Skin epidermis (tissue), 12 donors: ENCODE results near the gene SAMM50.

Experiments used
- H3K27ac ChIP-seq, 21 experiments: fragments of 200-600 bp; sonication (generic) in 11 of 21; one replicate each; pipeline ENCODE4 v1.5.0; 2020; ENCODE audit warnings: mild to moderate bottlenecking in 3 of 21, inconsistent platforms in 2 of 21, moderate library complexity in 2 of 21
- H3K4me3 ChIP-seq, 7 experiments: fragments of 200-600 bp; sonication (generic) in 2 of 7; one replicate each; pipeline ENCODE4 v1.5.0; 2020; ENCODE audit warnings: inconsistent platforms in 2 of 7, mild to moderate bottlenecking in 2 of 7, moderate library complexity in 1 of 7

SAMM50 gene

GRCh38 chr22:43944670-43945430, 10.4 kb upstream of the SAMM50 start:
- H3K27ac ChIP-seq, result peak overlapping the region in 2 of 21 experiments; percentile 29 to 44
- no peak overlapping the region for H3K4me3 ChIP-seq

GRCh38 chr22:43945632-43946383, 9.4 kb upstream of the SAMM50 start:
- Histone ChIP-seq H3K27ac (peak overlapping the region in 2 of 21 experiments; percentile 26 to 44), H3K4me3 (no peak overlapping the region)

GRCh38 chr22:43946384-43946667, 8.9 kb upstream of the SAMM50 start:
- Histone ChIP-seq H3K27ac (no peak overlapping the region), H3K4me3 (no peak overlapping the region)

- Histone ChIP-seq H3K27ac (no peak overlapping the region), H3K4me3 (no peak overlapping the region)
These were observed 6.3 kb upstream of the SAMM50 start for GRCh38 chr22:43948836-43949406.

DNA sequence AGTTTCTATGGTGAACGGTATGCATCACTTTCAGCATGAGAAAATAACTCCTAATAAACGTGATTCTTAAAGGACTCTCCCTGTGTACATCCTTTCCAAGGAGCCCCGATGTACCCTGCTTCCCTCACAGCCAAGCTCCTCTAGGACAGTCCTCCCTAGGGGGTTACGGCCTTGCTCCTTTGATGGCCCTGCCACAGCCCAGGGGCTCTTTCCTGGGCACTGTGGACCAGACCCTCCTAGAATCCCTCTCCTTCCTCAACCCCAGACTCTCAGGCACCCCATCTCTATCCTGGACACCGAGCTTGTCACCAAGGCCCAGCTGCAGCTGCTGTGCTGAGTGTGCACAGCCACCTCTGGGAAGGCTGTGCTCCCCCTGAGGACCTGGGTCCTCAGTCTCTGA, 3.9 kb upstream of the SAMM50 start:
- no peak overlapping the region for H3K27ac ChIP-seq
- H3K4me3 ChIP-seq, result no peak overlapping the region

- Histone ChIP-seq H3K4me3 (no peak overlapping the region), H3K27ac (no peak overlapping the region)
These were observed 3.3 kb upstream of the SAMM50 start for GRCh38 chr22:43951966-43952365.

- H3K27ac ChIP-seq, result peak overlapping the region in 9 of 21 experiments; percentile 70 to 93 (median 87)
These were observed 1.1 kb upstream of the SAMM50 start for GRCh38 chr22:43953988-43954785.

GRCh38 chr22:43955883-43956782, 891 bp downstream of the SAMM50 start:
- Histone ChIP-seq H3K27ac (peak overlapping the region; percentile 61 to 93 (median 87)), H3K4me3 (peak overlapping the region; percentile 66 to 96 (median 88))

More at GRCh38 chr22:43953988-43954785, 1.1 kb upstream of the SAMM50 start:
- H3K4me3 ChIP-seq, result peak overlapping the region; percentile 66 to 96 (median 88)

DNA sequence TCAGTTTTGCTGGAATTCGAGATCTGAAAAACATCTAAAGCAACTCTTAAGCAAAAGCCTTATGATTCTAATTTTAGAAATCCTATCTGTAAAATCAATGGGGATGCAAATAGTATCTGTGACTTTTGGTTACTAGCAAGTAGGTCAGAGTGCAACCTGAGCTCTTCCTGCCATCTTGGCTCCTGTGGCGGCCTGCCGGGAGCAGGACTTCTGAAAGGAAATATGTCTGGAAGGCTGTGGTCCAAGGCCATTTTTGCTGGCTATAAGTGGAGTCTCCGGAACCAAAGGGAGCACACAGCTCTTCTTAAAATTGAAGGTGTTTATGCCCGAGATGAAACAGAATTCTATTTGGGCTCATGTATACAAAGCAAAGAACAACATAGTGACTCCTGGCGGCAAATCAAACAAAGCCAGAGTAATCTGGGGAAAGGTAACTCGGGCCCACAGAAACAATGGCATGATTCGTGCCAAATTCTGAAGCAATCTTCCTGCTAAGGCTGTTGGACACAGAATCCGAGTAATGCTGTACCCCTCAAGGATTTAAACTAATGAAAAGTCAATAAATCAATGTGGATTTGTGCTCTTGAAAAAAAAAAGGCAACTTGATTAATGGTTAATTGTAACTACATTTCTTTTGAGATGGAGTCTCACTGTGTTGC, 1.7 kb downstream of the SAMM50 start:
- peak overlapping the region in 1 of 7 experiments; percentile 91 for H3K4me3 ChIP-seq
- no peak overlapping the region for H3K27ac ChIP-seq

DNA sequence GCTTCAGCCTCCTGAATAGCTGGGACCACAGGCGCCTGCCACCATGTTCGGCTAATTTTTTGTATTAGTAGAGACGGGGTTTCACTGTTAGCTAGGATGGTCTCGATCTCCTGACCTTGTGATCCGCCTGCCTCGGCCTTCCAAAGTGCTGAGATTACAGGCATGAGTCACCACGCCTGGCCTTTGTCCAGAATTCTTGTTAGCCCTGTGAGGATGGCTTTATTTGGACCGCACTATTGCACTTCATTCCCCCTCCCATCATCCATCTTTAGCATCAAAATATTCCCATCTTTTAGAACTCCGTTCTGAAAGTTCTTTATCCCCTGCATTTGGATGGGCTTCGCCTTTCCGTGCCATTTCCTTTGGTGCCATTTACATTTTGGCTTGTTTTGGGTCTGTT, 2.6 kb downstream of the SAMM50 start:
- no peak overlapping the region for H3K27ac ChIP-seq

DNA sequence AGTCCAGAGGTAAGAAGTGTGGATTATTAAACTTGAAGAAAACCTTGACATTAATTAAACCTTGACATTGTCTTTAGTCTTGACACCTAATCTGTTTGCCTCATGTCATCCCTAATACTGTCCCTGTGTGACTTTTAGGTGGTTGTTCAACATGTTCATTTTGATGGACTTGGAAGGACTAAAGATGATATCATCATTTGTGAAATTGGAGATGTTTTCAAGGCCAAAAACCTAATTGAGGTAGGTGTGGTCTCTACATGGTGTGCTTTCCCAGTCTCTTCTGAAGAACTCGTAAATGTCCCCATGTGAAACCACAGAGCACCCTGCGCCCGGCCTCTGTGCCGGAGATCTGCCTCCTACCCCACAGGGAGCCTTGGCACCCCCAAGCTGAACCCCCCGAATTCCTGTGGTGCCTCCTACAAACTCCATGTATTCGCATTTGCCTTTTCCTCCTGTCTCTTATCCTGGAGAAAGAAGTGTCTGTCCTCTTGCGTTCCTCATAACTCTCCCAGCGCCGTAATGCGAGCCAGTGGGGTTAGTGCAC, 9.1 kb downstream of the SAMM50 start:
- no peak overlapping the region for H3K4me3 ChIP-seq
- H3K27ac ChIP-seq, result no peak overlapping the region

More for the DNA sequence above, 2.6 kb downstream of the SAMM50 start:
- no peak overlapping the region for H3K4me3 ChIP-seq

- Histone ChIP-seq H3K27ac (no peak overlapping the region), H3K4me3 (no peak overlapping the region)
These were observed 11.8 kb downstream of the SAMM50 start for GRCh38 chr22:43967069-43967468.

DNA sequence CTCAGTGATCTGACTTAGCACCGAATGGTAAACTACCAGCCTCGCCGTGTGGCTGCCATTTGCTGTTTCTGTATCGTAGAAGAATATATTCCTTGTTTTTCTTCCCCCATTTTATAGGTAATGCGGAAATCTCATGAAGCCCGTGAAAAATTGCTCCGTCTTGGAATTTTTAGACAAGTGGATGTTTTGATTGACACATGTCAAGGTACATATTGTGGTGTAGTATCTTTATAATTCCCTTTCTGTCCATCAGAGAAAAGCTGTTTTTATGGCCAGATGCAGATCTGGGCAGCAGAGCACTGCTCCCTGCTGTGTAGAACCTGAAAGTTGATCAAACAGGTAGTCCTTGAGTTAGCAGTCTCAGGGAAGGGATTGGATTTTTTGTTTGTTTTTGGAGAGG, 13.4 kb downstream of the SAMM50 start:
- Histone ChIP-seq H3K4me3 (no peak overlapping the region), H3K27ac (no peak overlapping the region)

GRCh38 chr22:43969021-43969878, 14.0 kb downstream of the SAMM50 start:
- no peak overlapping the region for H3K4me3 ChIP-seq
- no peak overlapping the region for H3K27ac ChIP-seq

DNA sequence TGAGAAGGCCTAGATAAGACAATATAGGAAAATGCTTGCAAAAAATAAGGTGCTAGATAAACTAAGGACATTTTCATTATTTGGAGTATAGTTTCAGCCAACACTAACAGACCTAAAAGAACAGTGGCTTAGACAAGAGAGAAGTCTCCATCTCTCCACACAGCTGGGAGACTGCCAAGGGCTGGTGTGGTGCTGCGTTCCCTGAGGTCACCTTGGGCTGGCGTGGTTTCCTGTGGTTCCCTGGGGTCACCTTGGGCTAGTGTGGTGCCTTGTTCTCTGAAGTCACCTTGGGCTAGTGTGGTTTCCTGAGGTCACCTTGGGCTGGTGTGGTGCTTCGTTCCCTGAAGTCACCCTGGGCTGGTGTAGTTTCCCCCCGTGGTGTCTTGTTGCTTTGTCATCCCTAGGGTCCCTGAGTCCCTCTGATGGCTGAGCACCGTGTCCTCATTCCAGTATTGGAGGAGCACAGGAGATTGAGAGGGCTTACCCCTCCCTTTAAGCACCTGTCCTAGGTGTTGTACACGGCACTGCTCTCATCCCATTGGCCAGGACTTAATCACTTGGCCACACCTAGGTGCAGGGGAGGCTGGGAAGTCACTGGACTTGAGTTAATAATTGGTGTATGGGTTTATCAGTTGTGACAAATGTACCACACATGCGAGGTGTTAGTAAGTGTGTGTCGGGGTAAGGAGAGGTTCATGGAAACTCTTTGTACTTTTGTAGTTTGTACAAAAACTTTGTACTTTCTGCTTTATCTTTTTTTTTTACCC, 14.9 kb downstream of the SAMM50 start:
- Histone ChIP-seq H3K4me3 (no peak overlapping the region), H3K27ac (no peak overlapping the region)

DNA sequence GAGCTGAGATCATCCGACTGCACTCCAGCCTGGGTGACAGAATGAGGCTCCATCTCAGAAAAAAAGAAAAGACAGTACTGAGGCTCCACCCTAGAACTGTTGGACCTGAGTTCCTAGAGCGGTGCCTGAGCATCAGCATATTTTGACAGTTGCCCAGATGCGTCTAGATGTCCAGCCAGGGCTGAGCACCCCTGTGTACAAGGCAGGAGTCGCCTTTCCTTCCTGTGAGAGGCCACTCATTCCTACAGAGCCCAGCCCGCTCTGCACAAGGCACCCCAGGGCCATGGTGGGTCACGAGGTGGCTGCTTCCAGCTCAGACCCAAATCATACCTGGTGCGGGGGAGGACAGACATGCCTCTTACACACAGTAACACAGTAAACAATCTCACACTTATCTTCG, 15.9 kb downstream of the SAMM50 start:
- H3K4me3 ChIP-seq, result no peak overlapping the region
- no peak overlapping the region for H3K27ac ChIP-seq
